ENCODE data around the gene NOP53. TPM values are rescaled to one million over a fixed set of nuclear protein-coding genes. Genes with fewer than 3 reads are reported as not detected.
A peak's percentile ranks its signal among the peaks of the same experiment; 100 is the strongest.
"Not testable (repeated sequence)": the region's sequence is repeated elsewhere in the genome, so short reads cannot be mapped to it uniquely, and the experiment has no call there.

The NOP53 gene
- total RNA-seq, 4 donors from 2014 or later: 141 to 262 (median 150) TPM

GRCh38 chr19:47762615-47763308 is 17.4 kb downstream of the NOP53 start:
- peaks cover 0 to 17% of the 10 kb centered on the region in 2 donors for H3K36me3 ChIP-seq
- TF ChIP-seq CTCF (IDR thresholded peaks at IDR 0.05 in 4 of 5, conservative IDR thresholded peaks at IDR 0.05 in 1 of 5) (no peak), POLR2A (IDR thresholded peaks at IDR 0.05) (no peak)
- in situ Hi-C loops (cut with MboI; ENCODE audit: low sequenced_read_pairs in 4 of 4): no loop called here
- no peak for DNase-seq
- ATAC-seq: peak; percentile 28 to 29
- peak overlapping the region; percentile 18 to 54 (median 51) for H3K27ac ChIP-seq
- no peaks in the 10 kb centered on the region for H3K9me3 ChIP-seq
- H3K27me3 ChIP-seq: no peaks in the 10 kb centered on the region
- H3K4me1 ChIP-seq: peaks cover 8 to 13% of the 10 kb centered on the region in 2 donors
- no peak overlapping the region for H3K4me3 ChIP-seq
- intact Hi-C loops (cut with DNase I; ENCODE audit: low total_unique reads): no loop called here

- H3K27me3 ChIP-seq; ATAC-seq; H3K4me1 ChIP-seq; intact Hi-C loops (cut with DNase I; ENCODE audit: low total_unique reads); H3K9me3 ChIP-seq; in situ Hi-C loops (cut with MboI; ENCODE audit: low sequenced_read_pairs in 4 of 4); DNase-seq; H3K36me3 ChIP-seq; H3K27ac ChIP-seq; H3K4me3 ChIP-seq: not testable (repeated sequence)
These were observed 19.4 kb downstream of the NOP53 start for GRCh38 chr19:47764705-47765104.

GRCh38 chr19:47765523-47766358 is 20.4 kb downstream of the NOP53 start:
- no peak for TF ChIP-seq POLR2A (IDR thresholded peaks at IDR 0.05)
- peak; percentile 67 to 89 (median 87) for TF ChIP-seq CTCF (IDR thresholded peaks at IDR 0.05 in 4 of 5, conservative IDR thresholded peaks at IDR 0.05 in 1 of 5)
- H3K36me3 ChIP-seq: no peaks in the 10 kb centered on the region
- H3K27ac ChIP-seq: no peak overlapping the region
- no peaks in the 10 kb centered on the region for H3K27me3 ChIP-seq
- H3K4me1 ChIP-seq: peaks cover 5 to 8% of the 10 kb centered on the region in 2 donors
- no peaks in the 10 kb centered on the region for H3K9me3 ChIP-seq
- peak; percentile 48 to 76 for ATAC-seq
- intact Hi-C loops (cut with DNase I; ENCODE audit: low total_unique reads) (loop anchor here (1.0 kb wide), 1 partner anchor 23 kb away; no protein-coding TSS in a partner anchor), in situ Hi-C loops (cut with MboI; ENCODE audit: low sequenced_read_pairs in 4 of 4) (no loop called here)
- H3K4me3 ChIP-seq: no peak overlapping the region
- DNase-seq: peak in 1 of 2 donors; percentile 53

- ATAC-seq (no peak), DNase-seq (no peak)
- no peak for TF ChIP-seq POLR2A (IDR thresholded peaks at IDR 0.05)
- no peak for TF ChIP-seq CTCF (IDR thresholded peaks at IDR 0.05 in 4 of 5, conservative IDR thresholded peaks at IDR 0.05 in 1 of 5)
These were observed 20.9 kb downstream of the NOP53 start for GRCh38 chr19:47766359-47766620.

GRCh38 chr19:47766670-47767069 is 21.3 kb downstream of the NOP53 start:
- Histone ChIP-seq H3K36me3 (no peaks in the 10 kb centered on the region), H3K4me3 (no peak overlapping the region), H3K4me1 (peaks cover 5 to 8% of the 10 kb centered on the region in 2 donors), H3K9me3 (no peaks in the 10 kb centered on the region), H3K27ac (no peak overlapping the region), H3K27me3 (no peaks in the 10 kb centered on the region)
- TF ChIP-seq POLR2A (IDR thresholded peaks at IDR 0.05): no peak
- no peak for TF ChIP-seq CTCF (IDR thresholded peaks at IDR 0.05 in 4 of 5, conservative IDR thresholded peaks at IDR 0.05 in 1 of 5)
- in situ Hi-C loops (cut with MboI; ENCODE audit: low sequenced_read_pairs in 4 of 4): no loop called here
- intact Hi-C loops (cut with DNase I; ENCODE audit: low total_unique reads): loop anchor here (1.0 kb wide), 1 partner anchor 22 kb away; no protein-coding TSS in a partner anchor
- DNase-seq: no peak
- ATAC-seq: no peak

More at GRCh38 chr19:47766359-47766620, 20.9 kb downstream of the NOP53 start:
- in situ Hi-C loops (cut with MboI; ENCODE audit: low sequenced_read_pairs in 4 of 4) (no loop called here), intact Hi-C loops (cut with DNase I; ENCODE audit: low total_unique reads) (loop anchor here (1.0 kb wide), 1 partner anchor 22 kb away; no protein-coding TSS in a partner anchor)
- Histone ChIP-seq H3K27me3 (no peaks in the 10 kb centered on the region), H3K27ac (no peak overlapping the region), H3K9me3 (no peaks in the 10 kb centered on the region), H3K36me3 (no peaks in the 10 kb centered on the region), H3K4me3 (no peak overlapping the region), H3K4me1 (peaks cover 5 to 8% of the 10 kb centered on the region in 2 donors)
